Prostate gland (tissue), 2 donors: Measurements from ENCODE around the gene ERMAP. TPM values are rescaled to one million over a fixed set of nuclear protein-coding genes. Genes with fewer than 3 reads are reported as not detected.

ENCODE experiments used
- DNase-seq: peaks from one replicate; pipeline ENCODE4 v3.0.0-alpha.2; 2019; ENCODE audit warnings: low spot score
- H3K27ac ChIP-seq, 2 donors: fragments of 200-600 bp; sonication (generic); 2 replicates each; pipeline ENCODE4 v1.5.1; 2017 to 2019
- H3K27me3 ChIP-seq: fragments of 200-600 bp; sonication (generic); replicated peaks from 2 replicates; pipeline ENCODE4 v1.5.1; 2019; ENCODE audit not compliant: insufficient read depth
- H3K36me3 ChIP-seq, 2 donors: fragments of 200-600 bp; sonication (generic); 1 replicate in 1 of 2; 2 replicates in 1 of 2; pipeline versions ENCODE4 v1.5.1 to v1.8.1; 2017 to 2019
- H3K4me1 ChIP-seq: fragments of 200-600 bp; sonication (generic); replicated peaks from 2 replicates; pipeline ENCODE4 v1.5.1; 2019
- H3K4me3 ChIP-seq, 2 donors: fragments of 200-600 bp; sonication (generic); 2 replicates each; pipeline ENCODE4 v1.5.1; 2017 to 2019
- H3K9me3 ChIP-seq: fragments of 200-600 bp; sonication (generic); 2 replicates; pipeline ENCODE4 v1.5.1; 2017
- CTCF ChIP-seq, 4 experiments: fragments of 200-600 bp in 2 of 4; fragments of 450-650 bp in 2 of 4; sonication (generic) in 2 of 4; IDR thresholded peaks; 1 replicate in 3 of 4; 2 replicates in 1 of 4; pipeline ENCODE4 v1.5.1; 2016 to 2019; ENCODE audit warnings: antibody characterized with exemption in 4 of 4, mild to moderate bottlenecking in 2 of 4, moderate library complexity in 2 of 4
- POLR2A ChIP-seq: fragments of 450-650 bp; IDR thresholded peaks from one replicate; pipeline ENCODE4 v1.6.1; 2016; ENCODE audit warnings: antibody characterized with exemption, mild to moderate bottlenecking
- POLR2AphosphoS5 ChIP-seq: sonication (generic); formaldehyde crosslinking; IDR thresholded peaks from one replicate; pipeline ENCODE4 v1.6.1; 2017; ENCODE audit warnings: antibody characterized with exemption
- WGBS: methylation state at CpG from one replicate; pipeline ENCODE4 v1.1.5; 2018; 5-methylcytosine and 5-hydroxymethylcytosine counted together
- intact Hi-C: fragments of 100-400 bp; cut with DNase I; formaldehyde crosslinking; loops from one replicate; pipeline ENCODE4 v1.14.2; 2022
- total RNA-seq, 2 donors: library from RNA; depleted of rRNA; stranded (reverse); fragments of >200 nt; gene quantifications; one replicate each; pipeline ENCODE4 v1.1.0, GENCODE V29; 2016

The ERMAP gene
- total RNA-seq, 2 donors from 2014 or later: 14.3 to 15.5 TPM

- no peaks in the 10 kb centered on the region for H3K36me3 ChIP-seq
- H3K4me1 ChIP-seq: no peaks in the 10 kb centered on the region
- DNase-seq: no peak
- H3K27ac ChIP-seq: no peak overlapping the region
- H3K4me3 ChIP-seq: no peak overlapping the region
- WGBS: 86% methylated on average over 4 of the region's 4 CpGs
- no peak for TF ChIP-seq POLR2A
- TF ChIP-seq POLR2AphosphoS5: no peak
- no peak for TF ChIP-seq CTCF (IDR thresholded peaks at IDR 0.05)
- intact Hi-C loops: no loop called here
- no peaks in the 10 kb centered on the region for H3K9me3 ChIP-seq
- no peaks in the 10 kb centered on the region for H3K27me3 ChIP-seq
These were observed 7.6 kb downstream of the ERMAP start for GRCh38 chr1:42824481-42825035.

GRCh38 chr1:42825036-42825851 is 8.3 kb downstream of the ERMAP start:
- intact Hi-C loops: no loop called here
- H3K27me3 ChIP-seq: no peaks in the 10 kb centered on the region
- WGBS: 69% methylated on average over 10 of the region's 10 CpGs

GRCh38 chr1:42830631-42831030 is 13.7 kb downstream of the ERMAP start:
- TF ChIP-seq CTCF (IDR thresholded peaks at IDR 0.05) (no peak), POLR2A (no peak), POLR2AphosphoS5 (no peak)
- Histone ChIP-seq H3K27me3 (no peaks in the 10 kb centered on the region), H3K4me1 (no peaks in the 10 kb centered on the region), H3K36me3 (no peaks in the 10 kb centered on the region), H3K27ac (no peak overlapping the region), H3K4me3 (no peak overlapping the region), H3K9me3 (no peaks in the 10 kb centered on the region)
- DNase-seq: no peak
- 89% methylated on average over 16 of the region's 17 CpGs for WGBS
- intact Hi-C loops: no loop called here

More at GRCh38 chr1:42825036-42825851, 8.3 kb downstream of the ERMAP start:
- Histone ChIP-seq H3K27ac (no peak overlapping the region), H3K4me3 (no peak overlapping the region), H3K9me3 (no peaks in the 10 kb centered on the region), H3K4me1 (no peaks in the 10 kb centered on the region), H3K36me3 (no peaks in the 10 kb centered on the region)
- TF ChIP-seq POLR2AphosphoS5: no peak
- TF ChIP-seq POLR2A: no peak
- TF ChIP-seq CTCF (IDR thresholded peaks at IDR 0.05): no peak
- no peak for DNase-seq

- H3K4me3 ChIP-seq: no peak overlapping the region
These were observed 14.4 kb downstream of the ERMAP start for GRCh38 chr1:42831273-42831672.

More at GRCh38 chr1:42831273-42831672, 14.4 kb downstream of the ERMAP start:
- no peaks in the 10 kb centered on the region for H3K4me1 ChIP-seq
- intact Hi-C loops: no loop called here
- no peak for DNase-seq
- H3K27ac ChIP-seq: no peak overlapping the region
- no peak for TF ChIP-seq POLR2A
- TF ChIP-seq POLR2AphosphoS5: no peak
- TF ChIP-seq CTCF (IDR thresholded peaks at IDR 0.05): no peak
- H3K36me3 ChIP-seq: no peaks in the 10 kb centered on the region
- no peaks in the 10 kb centered on the region for H3K27me3 ChIP-seq
- H3K9me3 ChIP-seq: no peaks in the 10 kb centered on the region
